Neural progenitor cell (in vitro differentiated cells): Measurements from ENCODE around the gene SUPV3L1. TPM values are rescaled to one million over a fixed set of nuclear protein-coding genes. Genes with fewer than 3 reads are reported as not detected.

Source experiments
- DNase-seq: peaks from one replicate; pipeline ENCODE4 v3.0.0-alpha.2; 2016; ENCODE audit warnings: low spot score
- H2AFZ ChIP-seq: fragments of 200-600 bp; sonication (generic); replicated peaks from 2 replicates; pipeline ENCODE4 v1.6.1; 2016; ENCODE audit warnings: antibody characterized with exemption
- H3F3A ChIP-seq: fragments of 200-600 bp; sonication (generic); 2 replicates; pipeline ENCODE4 v1.6.1; 2016; ENCODE audit warnings: antibody characterized with exemption, low read depth
- H3K27ac ChIP-seq: fragments of 200-600 bp; sonication (generic); 2 replicates; pipeline ENCODE4 v1.5.1; 2016; ENCODE audit warnings: mild to moderate bottlenecking
- H3K27me3 ChIP-seq: fragments of 200-600 bp; sonication (generic); 2 replicates; pipeline ENCODE4 v1.6.1; 2016; ENCODE audit warnings: mild to moderate bottlenecking, moderate library complexity
- H3K36me3 ChIP-seq: fragments of 200-600 bp; sonication (generic); 2 replicates; pipeline ENCODE4 v1.5.1; 2016
- H3K4me1 ChIP-seq: fragments of 200-600 bp; sonication (generic); 2 replicates; pipeline ENCODE4 v1.6.1; 2016; ENCODE audit warnings: mixed run types
- H3K4me2 ChIP-seq: fragments of 200-600 bp; sonication (generic); 2 replicates; pipeline ENCODE4 v1.6.1; 2016
- H3K4me3 ChIP-seq: fragments of 200-600 bp; sonication (generic); 2 replicates; pipeline ENCODE4 v1.5.1; 2016
- H3K79me2 ChIP-seq: fragments of 200-600 bp; sonication (generic); 2 replicates; pipeline ENCODE4 v1.6.1; 2016; ENCODE audit warnings: low read depth
- H3K9ac ChIP-seq: fragments of 200-600 bp; sonication (generic); 2 replicates; pipeline ENCODE4 v1.6.1; 2016
- H3K9me3 ChIP-seq: fragments of 200-600 bp; sonication (generic); 2 replicates; pipeline ENCODE4 v1.5.1; 2016; ENCODE audit warnings: low read depth
- H4K20me1 ChIP-seq: fragments of 200-600 bp; sonication (generic); 2 replicates; pipeline ENCODE4 v1.6.1; 2016; ENCODE audit warnings: low read depth
- H3K27ac Mint-ChIP-seq: 3 replicates; pipeline ENCODE4 v1.8.0; 2021; ENCODE audit warnings: mixed read lengths
- H3K27me3 Mint-ChIP-seq: 2 replicates; pipeline ENCODE4 v1.8.0; 2022; ENCODE audit warnings: low read depth, mild to moderate bottlenecking, inconsistent platforms, moderate library complexity, mixed read lengths; ENCODE audit not compliant: insufficient read depth
- H3K36me3 Mint-ChIP-seq: 3 replicates; pipeline ENCODE4 v1.8.0; 2021; ENCODE audit warnings: mixed read lengths
- H3K4me1 Mint-ChIP-seq: 3 replicates; pipeline ENCODE4 v1.8.0; 2021; ENCODE audit warnings: mixed read lengths
- H3K4me3 Mint-ChIP-seq: 3 replicates; pipeline ENCODE4 v1.8.0; 2021; ENCODE audit warnings: mild to moderate bottlenecking, moderate library complexity, mixed read lengths
- H3K9me3 Mint-ChIP-seq: 3 replicates; pipeline ENCODE4 v1.8.0; 2020; ENCODE audit warnings: mixed read lengths
- EZH2 ChIP-seq: fragments of 200-600 bp; sonication (generic); IDR thresholded peaks from 2 replicates; pipeline ENCODE4 v1.6.1; 2017; ENCODE audit warnings: antibody characterized with exemption, mild to moderate bottlenecking, moderate library complexity
- EZH2phosphoT487 ChIP-seq: fragments of 200-600 bp; sonication (generic); IDR thresholded peaks from 2 replicates; pipeline ENCODE4 v1.6.1; 2017; ENCODE audit warnings: antibody characterized with exemption
- total RNA-seq: library from RNA; depleted of rRNA; stranded (reverse); fragments of >200 nt; gene quantifications from 2 replicates; pipeline ENCODE4 v1.2.3, GENCODE V29; 2015; ENCODE audit warnings: low replicate concordance
- TF ChIP-seq, protein P1 (sequence below): fragments of 200-600 bp; sonication (generic); IDR thresholded peaks from 2 replicates; pipeline ENCODE4 v1.5.1; 2017; ENCODE audit warnings: antibody characterized with exemption, mild to moderate bottlenecking

The SUPV3L1 gene
- total RNA-seq, 1 donor from 2014 or later, result 31.9 TPM

DNA sequence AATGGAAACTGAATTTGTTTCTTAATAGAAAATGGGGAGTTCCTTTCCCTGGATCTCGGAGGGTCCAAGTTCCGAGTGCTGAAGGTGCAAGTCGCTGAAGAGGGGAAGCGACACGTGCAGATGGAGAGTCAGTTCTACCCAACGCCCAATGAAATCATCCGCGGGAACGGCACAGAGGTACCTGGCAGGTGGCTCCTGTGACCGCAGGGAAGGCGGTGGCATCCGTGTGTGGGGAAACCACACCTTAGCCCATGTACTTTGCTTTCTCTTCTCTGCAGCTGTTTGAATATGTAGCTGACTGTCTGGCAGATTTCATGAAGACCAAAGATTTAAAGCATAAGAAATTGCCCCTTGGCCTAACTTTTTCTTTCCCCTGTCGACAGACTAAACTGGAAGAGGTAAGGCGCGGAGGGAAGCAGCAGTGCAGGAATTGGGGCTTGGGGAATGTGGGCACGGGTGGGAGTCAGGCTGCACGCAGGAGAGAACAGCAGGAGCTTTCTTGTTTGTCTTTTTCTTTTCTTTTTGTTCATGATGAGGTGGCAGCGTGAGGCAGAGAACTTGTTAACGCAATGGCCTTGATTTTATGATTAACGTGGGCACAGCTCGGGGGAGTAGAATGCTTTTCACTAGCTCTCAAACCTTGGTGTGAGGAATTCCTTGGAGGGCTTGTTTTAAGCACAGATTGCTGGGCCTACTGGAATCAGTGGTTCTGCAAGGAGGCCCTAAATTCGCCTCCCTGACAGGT lies 52.9 kb downstream of the SUPV3L1 start:
- H3K4me3 Mint-ChIP-seq, result no peak overlapping the region
- peak overlapping the region; percentile 16 for H3K27ac Mint-ChIP-seq
- H3K4me1 Mint-ChIP-seq, result peaks cover 36% of the 10 kb centered on the region
- Histone ChIP-seq H3K4me1 (peaks cover 8% of the 10 kb centered on the region), H3K4me2 (peak overlapping the region; percentile 45), H2AFZ (no peak overlapping the region), H3K4me3 (no peak overlapping the region), H3K9ac (no peak overlapping the region), H3F3A (peaks cover 12% of the 10 kb centered on the region), H3K79me2 (no peaks in the 10 kb centered on the region), H3K27me3 (peaks cover 2% of the 10 kb centered on the region), H3K36me3 (no peaks in the 10 kb centered on the region), H4K20me1 (no peaks in the 10 kb centered on the region), H3K27ac (no peak overlapping the region), H3K9me3 (no peaks in the 10 kb centered on the region)
- no peak for TF ChIP-seq EZH2phosphoT487
- TF ChIP-seq, protein P1, sequence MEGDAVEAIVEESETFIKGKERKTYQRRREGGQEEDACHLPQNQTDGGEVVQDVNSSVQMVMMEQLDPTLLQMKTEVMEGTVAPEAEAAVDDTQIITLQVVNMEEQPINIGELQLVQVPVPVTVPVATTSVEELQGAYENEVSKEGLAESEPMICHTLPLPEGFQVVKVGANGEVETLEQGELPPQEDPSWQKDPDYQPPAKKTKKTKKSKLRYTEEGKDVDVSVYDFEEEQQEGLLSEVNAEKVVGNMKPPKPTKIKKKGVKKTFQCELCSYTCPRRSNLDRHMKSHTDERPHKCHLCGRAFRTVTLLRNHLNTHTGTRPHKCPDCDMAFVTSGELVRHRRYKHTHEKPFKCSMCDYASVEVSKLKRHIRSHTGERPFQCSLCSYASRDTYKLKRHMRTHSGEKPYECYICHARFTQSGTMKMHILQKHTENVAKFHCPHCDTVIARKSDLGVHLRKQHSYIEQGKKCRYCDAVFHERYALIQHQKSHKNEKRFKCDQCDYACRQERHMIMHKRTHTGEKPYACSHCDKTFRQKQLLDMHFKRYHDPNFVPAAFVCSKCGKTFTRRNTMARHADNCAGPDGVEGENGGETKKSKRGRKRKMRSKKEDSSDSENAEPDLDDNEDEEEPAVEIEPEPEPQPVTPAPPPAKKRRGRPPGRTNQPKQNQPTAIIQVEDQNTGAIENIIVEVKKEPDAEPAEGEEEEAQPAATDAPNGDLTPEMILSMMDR, result no peak
- H3K9me3 Mint-ChIP-seq, result no peaks in the 10 kb centered on the region
- no peaks in the 10 kb centered on the region for H3K36me3 Mint-ChIP-seq
- peak; percentile 41 for DNase-seq
- peaks cover 3% of the 10 kb centered on the region for H3K27me3 Mint-ChIP-seq

DNA sequence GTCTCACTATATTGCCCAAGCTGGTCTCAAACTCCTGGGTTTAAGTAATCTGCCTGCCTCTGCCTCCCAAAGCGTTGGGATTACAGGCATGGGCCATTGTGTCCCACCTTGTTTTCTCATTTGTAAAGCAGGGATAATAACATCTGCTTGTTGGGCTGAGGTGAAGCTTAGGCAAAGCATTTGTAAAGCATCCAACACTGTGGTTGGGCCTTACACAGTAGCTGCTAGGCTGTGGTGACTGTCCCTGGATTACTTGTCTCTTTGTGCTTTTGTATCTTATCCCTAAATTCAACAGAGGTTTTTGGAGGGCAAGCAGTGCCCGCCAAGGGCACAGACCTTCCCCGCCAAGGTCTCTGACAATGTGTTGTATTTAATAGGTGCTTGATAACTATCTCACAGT lies 54.4 kb downstream of the SUPV3L1 start:
- Histone ChIP-seq H3K4me2 (no peak overlapping the region), H3K27ac (no peak overlapping the region), H4K20me1 (no peaks in the 10 kb centered on the region), H3F3A (peaks cover 12% of the 10 kb centered on the region), H3K9me3 (no peaks in the 10 kb centered on the region), H2AFZ (no peak overlapping the region), H3K9ac (no peak overlapping the region), H3K79me2 (no peaks in the 10 kb centered on the region), H3K4me3 (no peak overlapping the region), H3K27me3 (peaks cover 5% of the 10 kb centered on the region), H3K4me1 (peaks cover 10% of the 10 kb centered on the region), H3K36me3 (no peaks in the 10 kb centered on the region)
- H3K4me3 Mint-ChIP-seq, result no peak overlapping the region
- no peaks in the 10 kb centered on the region for H3K36me3 Mint-ChIP-seq
- no peak for DNase-seq
- H3K27me3 Mint-ChIP-seq, result peaks cover 3% of the 10 kb centered on the region
- H3K4me1 Mint-ChIP-seq, result peaks cover 38% of the 10 kb centered on the region
- H3K27ac Mint-ChIP-seq, result no peak overlapping the region
- no peaks in the 10 kb centered on the region for H3K9me3 Mint-ChIP-seq
- TF ChIP-seq, protein P1, result no peak
- TF ChIP-seq EZH2, result no peak
- no peak for TF ChIP-seq EZH2phosphoT487

DNA sequence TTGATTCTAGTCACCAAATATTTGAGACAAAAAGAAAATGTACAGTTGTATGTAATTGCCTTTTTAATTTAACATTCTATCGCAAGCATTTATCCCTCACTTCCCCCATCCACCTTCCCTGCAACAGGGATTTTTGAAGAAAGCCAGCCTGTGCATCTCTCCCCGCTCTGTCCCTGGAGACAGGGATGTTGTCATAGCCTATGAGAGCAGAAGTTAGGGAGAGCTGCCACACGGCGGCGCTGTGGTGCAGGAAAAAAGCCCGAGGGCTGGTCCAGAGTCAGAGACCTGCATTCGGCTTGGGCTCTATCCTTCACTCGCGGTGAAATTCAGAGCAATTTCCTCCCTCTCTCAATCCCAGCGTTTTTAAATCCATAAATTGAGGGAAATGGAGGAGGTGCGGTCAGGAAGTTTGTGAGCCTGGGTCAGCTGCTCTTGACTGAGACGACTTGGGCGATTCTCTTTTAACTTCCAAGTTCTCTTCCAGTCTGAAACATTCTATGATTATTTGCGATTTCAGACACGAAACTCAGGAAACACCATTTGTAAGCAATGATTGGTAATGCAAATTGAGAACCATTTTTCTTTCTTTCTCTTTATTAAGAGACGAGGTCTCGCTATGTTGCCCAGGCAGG lies 57.6 kb downstream of the SUPV3L1 start:
- H2AFZ ChIP-seq, result peak overlapping the region; percentile 97
- DNase-seq, result peak; percentile 89
- Mint-ChIP-seq H3K36me3 (no peaks in the 10 kb centered on the region), H3K9me3 (no peaks in the 10 kb centered on the region), H3K27ac (no peak overlapping the region), H3K4me1 (peaks cover 29% of the 10 kb centered on the region), H3K27me3 (no peaks in the 10 kb centered on the region), H3K4me3 (no peak overlapping the region)
- no peak overlapping the region for H3K9ac ChIP-seq
- H3K4me2 ChIP-seq, result peak overlapping the region; percentile 55
- H3K4me3 ChIP-seq, result no peak overlapping the region
- no peaks in the 10 kb centered on the region for H3K36me3 ChIP-seq
- peaks cover 11% of the 10 kb centered on the region for H3K4me1 ChIP-seq
- peaks cover 11% of the 10 kb centered on the region for H3F3A ChIP-seq
- no peak overlapping the region for H3K27ac ChIP-seq
- H3K79me2 ChIP-seq, result no peaks in the 10 kb centered on the region
- H3K9me3 ChIP-seq, result no peaks in the 10 kb centered on the region
- H3K27me3 ChIP-seq, result peaks cover 5% of the 10 kb centered on the region
- TF ChIP-seq, protein P1, result peak; percentile 98
- TF ChIP-seq EZH2phosphoT487, result no peak
- H4K20me1 ChIP-seq, result no peaks in the 10 kb centered on the region
